HL-60/S4 treated with phorbol 12-myristate 13-acetate at 8.2 ng/mL for 4 days and 3 days (cell line): ENCODE data around the gene ZNF785.
"Not testable (repeated sequence)": the region's sequence is repeated elsewhere in the genome, so short reads cannot be mapped to it uniquely, and the experiment has no call there.

Experiments used
- in situ Hi-C: fragments of 300-500 bp; cut with MboI; formaldehyde crosslinking; loops from 2 replicates; pipeline ENCODE4 v1.15.0; 2022; ENCODE audit warnings: low sequenced_read_pairs

ZNF785 gene

DNA sequence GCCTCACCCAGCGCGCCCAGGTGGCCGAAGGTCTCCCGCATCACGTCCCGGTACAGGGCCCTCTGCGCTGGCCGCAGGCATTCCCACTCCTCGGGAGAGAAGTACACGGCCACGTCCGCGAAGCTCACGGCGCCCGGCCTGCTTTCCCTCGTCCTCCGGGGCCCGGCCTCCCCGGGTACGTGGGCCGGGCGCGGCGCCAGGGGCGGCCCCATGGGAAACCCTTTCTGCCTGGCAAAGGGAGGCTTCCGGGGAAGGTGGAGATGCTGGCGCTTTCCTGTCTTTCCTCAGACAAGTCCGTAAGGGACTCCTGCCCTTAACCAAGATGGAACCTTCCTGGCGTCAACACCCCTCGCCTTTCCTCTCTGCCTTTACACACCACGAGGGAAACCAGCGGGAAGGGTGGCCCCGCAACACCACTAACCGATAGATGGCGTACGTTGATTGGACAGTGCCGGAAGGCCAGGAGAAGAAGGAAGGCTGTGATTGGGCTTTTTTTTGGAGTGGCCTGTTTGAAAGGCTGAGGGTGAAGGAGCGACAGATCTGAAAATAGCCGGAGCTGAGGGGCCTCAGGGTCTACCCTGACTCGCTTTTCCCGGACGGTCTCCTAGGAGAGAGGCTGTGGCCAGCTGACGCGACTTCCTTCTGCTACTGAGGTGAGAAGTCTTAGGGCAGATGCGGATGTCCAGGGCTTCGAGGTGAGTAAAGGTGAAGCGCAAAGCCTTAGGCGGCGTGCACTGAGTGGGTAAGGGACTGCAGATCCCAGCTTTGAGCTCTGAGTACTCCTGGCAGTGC lies at the start of gene ZNF785:
Gene ZNF785, minus strand, starts transcription at position 298 of the 792 bp plus-strand sequence. Its CDS starts 86 bp downstream, at position 212.
- in situ Hi-C loops, result no loop called here

DNA sequence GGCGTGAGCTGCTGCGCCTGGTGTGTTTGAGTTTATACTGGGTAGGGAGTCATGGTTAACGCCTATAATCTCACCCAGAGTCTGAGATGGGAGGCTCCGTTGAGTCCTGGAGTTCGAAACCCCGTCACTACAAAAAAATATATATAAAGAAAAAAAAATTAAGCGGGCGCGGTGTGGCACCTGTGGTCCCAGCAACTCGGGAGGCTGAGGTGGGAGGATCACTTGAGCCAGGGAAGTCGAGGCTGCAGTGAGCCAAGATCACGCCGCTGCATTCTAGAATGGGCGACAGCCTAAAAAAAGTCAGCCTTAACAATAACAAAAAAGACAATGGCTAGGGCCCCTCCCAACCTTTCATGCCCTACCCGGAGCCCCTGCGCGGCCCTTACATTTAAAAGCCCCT lies 48.0 kb upstream of the ZNF785 start:
- in situ Hi-C loops, result no loop called here

DNA sequence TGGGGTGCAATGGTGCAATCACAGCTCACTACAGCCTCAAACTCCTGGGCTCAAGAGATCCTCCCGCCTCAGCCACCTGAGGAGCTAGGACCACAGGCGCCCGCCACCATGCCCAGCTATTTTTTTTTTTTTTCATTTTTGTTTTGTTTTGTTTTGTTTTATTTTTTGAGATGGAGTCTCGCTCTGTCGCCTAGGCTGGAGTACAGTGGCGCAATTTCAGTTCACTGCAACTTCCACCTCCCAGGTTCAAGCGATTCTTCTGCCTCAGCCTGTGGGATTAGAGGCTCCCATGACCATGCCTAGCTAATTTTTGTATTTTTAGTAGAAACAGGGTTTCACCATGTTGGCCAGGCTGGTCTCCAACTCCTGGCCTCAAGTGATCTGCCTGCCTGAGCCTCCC lies 47.0 kb upstream of the ZNF785 start:
- in situ Hi-C loops, result not testable (repeated sequence)

DNA sequence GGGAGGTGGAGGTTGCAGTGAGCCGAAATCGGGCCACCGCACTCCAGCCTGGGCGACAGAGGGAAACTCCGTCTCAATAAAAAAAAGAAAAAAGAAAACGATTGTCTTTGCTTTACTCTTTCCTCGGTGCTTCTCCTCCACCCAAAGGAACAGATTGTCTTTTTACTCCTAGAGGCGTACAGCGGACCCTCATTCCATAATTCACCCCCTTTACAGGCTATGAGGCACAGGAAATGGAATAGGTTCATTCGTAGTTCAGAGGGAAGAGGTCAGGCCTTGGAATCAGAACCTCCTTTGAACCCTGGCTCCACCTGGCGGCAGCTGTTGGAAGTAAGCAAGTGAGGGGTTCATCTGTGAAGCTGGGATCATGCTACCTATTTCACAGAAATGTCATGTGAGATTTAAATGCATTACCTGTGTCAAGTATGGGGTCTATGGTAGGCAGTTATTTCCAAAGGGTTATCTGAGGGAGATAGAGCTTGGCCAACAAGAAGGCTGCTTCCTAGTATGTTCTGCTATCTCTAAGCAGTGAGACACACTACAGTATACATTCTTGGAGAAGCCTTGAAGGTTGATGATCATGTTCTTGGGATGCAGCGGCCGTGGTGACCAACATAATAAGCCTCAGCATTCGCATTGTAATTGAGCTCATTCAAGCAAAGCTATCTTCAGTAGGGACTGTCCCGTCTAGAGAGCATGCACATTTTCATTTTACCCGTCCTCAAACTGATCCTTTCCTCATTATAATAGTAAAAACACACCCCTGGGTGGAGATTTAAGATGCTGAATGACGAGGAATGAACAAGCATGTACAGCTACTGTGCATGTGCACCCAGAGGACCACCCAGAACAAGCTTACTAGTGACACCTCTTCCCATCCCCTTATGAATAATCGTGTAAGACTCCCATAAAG lies 43.4 kb upstream of the ZNF785 start:
- in situ Hi-C loops, result no loop called here

DNA sequence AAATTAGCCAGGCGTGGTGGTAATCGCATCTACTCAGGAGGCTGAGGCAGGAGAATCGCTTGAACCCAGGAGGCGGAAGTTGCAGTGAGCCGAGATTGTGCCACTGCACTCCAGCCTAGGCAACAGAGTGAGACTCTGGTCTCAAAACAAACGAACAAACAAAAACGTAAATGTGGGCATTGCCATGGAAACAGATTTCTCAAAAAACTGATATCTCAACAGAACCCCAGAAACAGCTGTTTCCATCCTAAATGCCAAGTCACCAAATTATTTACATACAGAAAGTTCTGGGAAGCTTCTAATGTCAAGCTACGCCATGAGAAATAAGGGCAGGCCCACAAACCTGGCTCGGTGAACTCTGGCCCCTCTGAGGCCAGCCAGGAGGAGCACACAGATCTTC lies 40.7 kb upstream of the ZNF785 start:
- in situ Hi-C loops, result no loop called here

DNA sequence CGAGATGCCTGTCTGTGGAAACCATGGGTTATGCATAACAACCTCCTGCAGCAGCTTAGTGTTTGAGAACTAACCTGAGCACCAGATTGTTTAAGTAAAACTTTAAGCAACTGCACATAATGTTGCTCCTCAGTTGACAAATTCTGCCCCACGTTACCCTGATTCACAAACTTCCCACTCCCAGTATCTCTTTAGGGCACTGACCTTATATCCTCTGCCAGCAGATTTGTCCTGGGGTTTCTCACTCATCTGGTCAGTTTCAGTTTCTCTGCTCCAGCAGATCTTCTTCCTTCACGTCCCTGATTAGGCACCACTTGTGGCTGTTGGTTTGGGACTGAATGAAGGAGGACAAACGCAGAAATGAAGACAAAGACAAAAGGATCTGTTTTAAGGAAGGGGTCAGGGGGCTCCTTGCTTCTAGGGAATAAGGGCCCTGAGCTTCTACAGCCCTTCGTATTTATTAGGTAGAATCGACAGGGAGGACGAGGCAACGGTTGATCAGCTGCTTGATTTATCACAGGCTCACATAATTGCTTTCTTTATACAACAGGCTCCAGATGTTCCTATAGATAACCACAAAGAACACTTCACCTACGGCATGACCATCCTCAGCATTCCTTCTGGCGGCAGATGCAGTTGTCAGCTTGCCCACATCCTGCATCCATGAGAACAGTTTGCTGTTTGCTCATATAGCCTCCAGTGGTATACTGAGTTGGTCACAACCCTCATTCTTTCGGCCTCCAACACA lies 38.2 kb upstream of the ZNF785 start:
- in situ Hi-C loops, result loop anchor here (25.0 kb wide), 1 partner anchor 486 kb away; no protein-coding TSS in a partner anchor

DNA sequence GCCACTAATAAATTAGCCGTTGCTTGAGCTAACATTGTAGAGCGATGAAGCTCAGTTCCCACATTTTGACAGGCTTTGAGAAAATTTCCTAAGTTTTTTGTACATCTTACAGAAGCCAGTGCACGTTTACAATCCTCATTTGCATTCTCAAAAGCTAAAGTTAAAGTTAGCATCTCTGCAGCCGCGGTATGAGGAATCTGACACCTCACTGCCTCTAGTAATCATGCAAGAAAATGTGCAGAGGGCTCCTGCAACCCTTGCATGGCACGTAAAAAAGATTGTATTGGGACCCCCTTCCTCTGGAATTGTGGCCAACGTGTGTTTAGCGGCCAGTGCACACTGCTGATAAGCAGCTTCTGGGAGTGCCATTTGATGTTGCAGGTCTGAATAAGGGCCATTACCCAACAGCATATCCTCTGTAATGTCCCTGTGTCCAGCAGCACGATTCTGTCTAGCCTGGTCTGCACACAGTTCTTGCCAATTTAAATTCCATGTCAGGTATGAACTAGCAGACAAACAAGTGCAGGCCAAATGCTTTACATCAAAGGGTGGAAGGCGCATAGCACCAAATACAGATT lies 37.0 kb upstream of the ZNF785 start:
- in situ Hi-C loops, result loop anchor here (25.0 kb wide), 1 partner anchor 485 kb away; no protein-coding TSS in a partner anchor

DNA sequence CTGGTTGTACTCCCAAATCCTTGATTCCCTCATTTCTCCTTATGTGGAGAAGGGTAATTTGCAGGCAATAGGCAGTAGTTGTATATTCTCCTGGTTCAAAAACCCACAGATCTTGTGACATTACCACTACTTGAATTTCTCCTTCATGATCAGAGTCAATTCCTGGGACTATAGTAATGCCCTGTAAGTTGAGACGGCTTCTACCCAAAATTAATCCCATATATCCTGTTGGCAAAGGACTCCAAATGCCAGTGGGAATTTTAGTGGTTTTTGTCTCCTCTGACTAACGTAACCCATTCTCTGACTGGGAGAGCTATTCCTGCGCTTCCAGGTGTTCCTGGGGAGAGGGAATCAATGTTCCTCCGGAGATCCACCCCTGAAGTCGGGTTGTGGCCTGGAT lies 36.3 kb upstream of the ZNF785 start:
- in situ Hi-C loops, result loop anchor here (25.0 kb wide), 1 partner anchor 484 kb away; no protein-coding TSS in a partner anchor

DNA sequence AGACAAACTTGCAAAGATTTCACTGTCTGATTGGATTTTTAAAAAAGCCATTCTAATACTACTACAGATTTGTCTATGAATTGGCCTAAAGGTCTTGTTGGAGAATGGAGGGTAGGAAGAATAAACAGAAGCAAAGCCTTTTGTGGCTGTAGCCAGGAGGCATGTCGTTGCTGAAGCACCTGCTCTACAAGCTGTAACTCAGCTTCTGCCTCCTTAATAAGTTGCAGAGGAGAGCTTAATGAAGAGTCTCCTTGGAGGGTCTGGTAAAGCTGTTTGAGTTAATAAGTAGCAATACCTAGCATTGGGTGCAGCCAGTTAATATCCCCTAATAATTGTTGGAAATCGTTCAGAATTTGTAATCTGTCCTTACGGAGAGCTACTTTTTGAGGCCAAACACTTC lies 34.7 kb upstream of the ZNF785 start:
- in situ Hi-C loops, result loop anchor here (25.0 kb wide), 1 partner anchor 483 kb away; no protein-coding TSS in a partner anchor

DNA sequence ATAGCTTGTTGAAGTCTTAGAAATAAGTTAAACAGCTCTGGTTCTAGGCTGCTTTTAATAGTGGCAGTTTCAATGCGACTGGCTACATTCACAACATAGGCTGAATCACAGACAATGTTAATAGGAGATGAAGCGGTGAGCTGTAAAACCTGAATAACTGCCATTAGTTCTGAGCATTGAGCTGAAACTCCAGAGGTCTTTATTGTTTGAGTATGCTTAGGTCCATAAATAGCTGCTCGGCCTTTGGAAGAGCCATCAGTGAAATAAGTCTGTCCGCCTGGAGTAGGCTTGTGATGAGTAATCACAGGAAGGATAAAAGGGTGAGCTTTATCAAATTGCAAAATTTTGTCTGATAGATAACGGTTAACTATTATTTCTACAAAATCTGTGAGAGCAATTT lies 34.1 kb upstream of the ZNF785 start:
- in situ Hi-C loops, result loop anchor here (25.0 kb wide), 1 partner anchor 482 kb away; no protein-coding TSS in a partner anchor

DNA sequence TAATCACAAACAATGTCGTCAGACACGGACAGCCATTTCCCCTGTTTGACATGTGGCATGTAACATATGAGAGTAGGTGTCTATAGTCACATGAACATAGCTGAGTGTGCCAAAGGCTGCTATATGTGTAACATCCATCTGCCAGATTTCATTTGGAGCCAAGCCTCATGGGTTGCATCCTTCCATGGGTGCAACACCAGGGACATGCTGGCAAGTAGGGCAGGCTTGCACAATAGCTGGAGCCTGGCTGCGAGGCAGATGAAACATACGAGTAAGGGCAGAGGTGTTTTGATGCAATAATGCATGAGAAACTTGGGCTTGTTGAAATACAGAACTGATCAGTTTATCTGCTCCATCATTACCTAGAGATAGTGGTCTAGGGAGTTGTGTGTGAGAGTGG lies 33.7 kb upstream of the ZNF785 start:
- in situ Hi-C loops, result loop anchor here (25.0 kb wide), 1 partner anchor 482 kb away; no protein-coding TSS in a partner anchor

DNA sequence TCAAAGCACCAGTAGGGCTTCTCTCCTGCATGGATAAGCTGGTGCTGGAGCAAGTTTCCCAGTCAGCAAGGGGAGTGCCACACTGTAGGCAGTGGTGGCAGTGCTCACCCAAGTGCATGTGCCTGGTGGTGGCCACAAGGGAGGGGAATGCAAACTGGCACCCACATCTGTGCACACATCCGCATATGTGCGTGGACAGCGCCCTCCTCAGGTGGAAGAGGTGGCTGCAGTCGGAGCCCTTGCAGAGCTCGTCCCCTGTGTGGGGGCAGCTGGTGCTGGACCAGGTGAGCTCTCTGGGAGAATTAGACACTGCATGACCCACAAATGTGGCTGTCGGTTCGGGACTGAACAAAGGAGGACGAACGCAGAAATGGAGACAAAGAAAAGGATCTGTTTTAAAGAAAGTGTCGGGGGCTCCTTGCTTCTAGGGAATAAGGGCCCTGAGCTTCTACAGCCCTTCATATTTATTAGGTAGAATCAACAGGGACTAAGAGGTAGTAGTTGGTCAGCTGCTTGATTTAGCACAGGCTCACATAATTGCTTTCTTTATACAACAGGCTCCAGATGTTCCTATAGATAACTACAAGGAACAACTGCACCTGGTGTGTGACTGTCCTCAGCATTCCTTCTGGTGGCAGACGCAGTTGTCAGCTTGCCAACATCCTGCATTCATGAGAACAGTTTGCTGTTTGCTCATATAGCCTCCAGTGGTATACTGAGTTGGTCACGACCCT lies 30.0 kb upstream of the ZNF785 start:
- in situ Hi-C loops, result loop anchor here (25.0 kb wide), 1 partner anchor 478 kb away; no protein-coding TSS in a partner anchor

DNA sequence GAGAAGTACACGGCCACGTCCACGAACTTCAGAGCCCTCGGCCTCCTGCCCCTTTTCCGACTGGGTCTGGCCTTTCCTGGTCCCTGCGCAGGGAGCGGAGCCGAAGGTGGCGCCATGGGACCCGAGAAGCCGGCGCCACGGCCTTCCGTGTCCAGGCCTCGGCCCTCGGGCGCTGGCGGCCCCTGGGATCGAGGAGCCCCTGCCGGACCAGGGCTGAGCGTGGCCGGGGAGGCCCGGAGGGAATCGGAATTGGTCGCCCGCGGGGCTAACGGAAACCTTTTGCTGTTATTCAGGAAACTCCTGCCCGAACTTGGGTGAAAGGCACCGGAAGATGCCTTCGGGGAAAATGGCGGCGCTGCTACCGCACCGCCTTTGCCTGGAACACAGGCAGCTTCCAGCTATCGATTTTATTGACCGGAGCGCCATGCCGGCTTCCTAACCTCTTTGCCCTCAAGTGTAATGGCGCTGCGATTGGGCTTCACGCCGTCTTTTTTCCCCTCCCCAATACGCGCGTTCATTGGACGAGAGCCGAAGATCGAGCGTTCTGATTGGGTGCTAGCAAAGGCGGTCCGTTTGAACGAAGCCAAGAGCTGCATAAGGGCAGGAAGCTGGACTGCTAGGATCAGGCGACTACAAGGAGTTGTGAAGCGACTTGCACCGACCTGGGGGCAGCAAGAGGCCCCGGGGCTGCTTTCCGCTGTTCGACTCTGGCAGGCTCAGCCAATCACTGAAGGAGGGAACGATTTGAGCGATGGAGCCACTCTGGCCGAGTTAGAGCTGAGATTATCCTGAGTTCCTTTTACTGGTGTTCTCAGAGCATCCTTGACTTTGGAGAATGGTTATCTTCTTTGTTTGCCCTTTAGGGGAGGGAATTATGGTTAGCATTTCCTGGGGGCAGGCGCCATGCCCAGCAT lies 24.7 kb upstream of the ZNF785 start, which contains the start of gene ZNF689:
Gene ZNF689, minus strand, starts transcription at position 464 of the 914 bp plus-strand sequence. Its CDS starts 348 bp downstream, at position 116.
- in situ Hi-C loops, result loop anchor here (10.0 to 25.0 kb wide), 2 partner anchors 165 to 473 kb away; partner anchors contain the start of gene SEPHS2

DNA sequence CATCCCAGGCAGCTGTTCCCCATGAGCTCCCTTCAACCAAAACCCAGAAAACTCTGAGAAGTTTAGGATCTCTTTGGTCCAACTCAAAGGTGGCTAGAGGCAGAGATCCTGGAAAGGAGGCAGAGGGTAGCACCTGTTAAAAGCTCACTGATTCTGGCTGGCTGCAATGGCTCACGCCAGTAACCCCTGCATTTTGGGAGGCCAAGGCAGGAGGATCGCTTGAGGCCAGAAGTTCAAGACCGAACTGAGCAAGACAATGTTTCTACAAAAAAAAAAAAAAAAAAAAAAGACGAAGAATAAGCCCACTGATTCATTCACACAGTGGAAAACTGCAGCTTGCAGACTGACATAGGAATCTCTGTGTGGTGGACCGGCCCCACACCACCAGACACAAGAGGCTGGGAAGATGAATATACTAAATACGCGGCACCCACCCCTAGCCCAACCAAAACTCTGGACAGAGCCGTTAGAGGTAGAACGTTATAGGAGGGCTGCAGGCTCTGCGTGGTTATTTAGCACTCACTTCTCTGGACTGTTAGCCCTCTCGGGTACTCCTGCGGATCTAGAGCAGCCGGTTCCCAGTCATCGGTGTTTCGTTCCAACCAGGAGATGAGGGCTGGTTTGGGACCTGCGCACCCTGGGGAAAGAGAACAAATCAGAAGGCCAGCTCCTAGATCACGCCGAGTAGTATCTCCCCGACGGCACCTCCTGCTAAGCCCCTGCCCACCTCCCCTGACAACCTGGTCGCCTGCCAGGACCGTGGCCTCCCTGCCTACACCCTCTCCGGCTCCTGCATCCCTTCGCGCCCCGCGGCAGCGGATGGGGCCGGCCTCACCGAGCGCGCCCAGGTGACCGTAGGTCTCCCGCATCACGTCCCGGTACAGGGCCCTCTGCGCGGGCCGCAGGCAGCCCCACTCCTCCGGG lies 23.8 kb upstream of the ZNF785 start:
- in situ Hi-C loops, result loop anchor here (10.0 to 25.0 kb wide), 2 partner anchors 164 to 472 kb away; partner anchors contain the start of gene SEPHS2

DNA sequence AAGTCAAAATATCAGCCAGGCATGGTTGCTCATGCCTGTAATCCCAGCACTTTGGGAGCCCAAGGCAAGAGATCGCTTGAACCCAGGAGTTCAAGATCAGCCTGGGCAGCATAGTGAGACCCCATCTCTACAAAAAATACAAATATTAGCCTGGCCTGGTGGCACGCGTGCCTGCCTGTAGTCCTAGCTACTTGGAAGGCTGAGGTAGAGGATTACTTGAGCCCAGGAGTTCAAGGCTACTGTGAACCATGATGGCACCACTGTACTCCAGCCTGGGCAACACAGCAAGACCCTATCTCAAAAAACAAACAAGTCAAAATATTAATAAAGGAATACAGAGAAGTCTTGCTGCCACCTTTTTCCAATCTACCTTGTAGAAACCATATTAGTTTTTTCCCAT lies 20.5 kb upstream of the ZNF785 start:
- in situ Hi-C loops, result loop anchor here (10.0 to 25.0 kb wide), 2 partner anchors 161 to 469 kb away; partner anchors contain the start of gene SEPHS2

DNA sequence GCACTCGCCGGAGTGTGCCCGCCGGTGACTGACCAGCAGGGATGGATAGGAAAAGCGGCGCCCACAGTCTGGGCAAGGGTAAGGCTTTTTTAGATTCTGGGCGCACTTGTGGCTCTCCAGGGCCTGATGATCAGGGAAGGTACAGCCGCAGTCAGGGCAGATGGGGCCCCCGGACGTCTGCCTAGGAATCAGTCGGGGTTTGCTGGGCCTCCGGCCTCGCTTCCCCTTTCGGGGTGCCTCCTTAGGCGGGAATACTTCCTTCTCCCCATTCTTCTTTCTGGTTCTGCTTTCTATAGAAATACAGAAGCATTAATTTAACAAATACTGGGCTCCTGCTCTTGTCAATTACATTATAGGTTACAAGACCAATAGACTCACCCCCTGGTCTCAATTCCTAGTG lies 19.7 kb upstream of the ZNF785 start:
- in situ Hi-C loops, result loop anchor here (10.0 to 25.0 kb wide), 2 partner anchors 160 to 468 kb away; partner anchors contain the start of gene SEPHS2
